AML-193 (cell line): Measurements from ENCODE around the gene SLC35F4.

Experiments
- DNase-seq, 2 experiments: peaks; one replicate each; lab custom pipeline; 2025; lab: John Stamatoyannopoulos, UW

Gene SLC35F4

GRCh38 chr14:57612946-57613345, 252.9 kb downstream of the SLC35F4 start:
- no peak for DNase-seq

- DNase-seq: no peak
Measured at GRCh38 chr14:57611555-57612075, 254.3 kb downstream of the SLC35F4 start.

DNA sequence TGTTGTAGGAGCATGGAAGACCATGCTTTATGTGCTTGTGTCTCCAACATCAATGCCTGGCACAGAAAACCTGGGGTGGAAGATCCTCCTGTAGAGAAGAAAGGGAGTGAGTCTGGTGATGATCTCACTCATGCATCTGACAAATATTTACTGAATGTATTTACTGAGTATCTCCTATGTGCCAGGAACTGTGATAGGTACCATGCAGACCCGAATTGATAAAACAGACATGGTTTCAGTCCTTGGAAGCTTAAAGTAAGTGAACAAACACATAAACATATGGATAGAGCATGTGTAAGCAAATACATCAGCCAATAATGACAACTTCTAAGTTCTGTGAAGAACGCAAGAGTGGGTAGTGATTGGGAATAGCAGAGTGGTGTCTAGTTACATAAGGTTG, 255.3 kb downstream of the SLC35F4 start:
- no peak for DNase-seq

DNA sequence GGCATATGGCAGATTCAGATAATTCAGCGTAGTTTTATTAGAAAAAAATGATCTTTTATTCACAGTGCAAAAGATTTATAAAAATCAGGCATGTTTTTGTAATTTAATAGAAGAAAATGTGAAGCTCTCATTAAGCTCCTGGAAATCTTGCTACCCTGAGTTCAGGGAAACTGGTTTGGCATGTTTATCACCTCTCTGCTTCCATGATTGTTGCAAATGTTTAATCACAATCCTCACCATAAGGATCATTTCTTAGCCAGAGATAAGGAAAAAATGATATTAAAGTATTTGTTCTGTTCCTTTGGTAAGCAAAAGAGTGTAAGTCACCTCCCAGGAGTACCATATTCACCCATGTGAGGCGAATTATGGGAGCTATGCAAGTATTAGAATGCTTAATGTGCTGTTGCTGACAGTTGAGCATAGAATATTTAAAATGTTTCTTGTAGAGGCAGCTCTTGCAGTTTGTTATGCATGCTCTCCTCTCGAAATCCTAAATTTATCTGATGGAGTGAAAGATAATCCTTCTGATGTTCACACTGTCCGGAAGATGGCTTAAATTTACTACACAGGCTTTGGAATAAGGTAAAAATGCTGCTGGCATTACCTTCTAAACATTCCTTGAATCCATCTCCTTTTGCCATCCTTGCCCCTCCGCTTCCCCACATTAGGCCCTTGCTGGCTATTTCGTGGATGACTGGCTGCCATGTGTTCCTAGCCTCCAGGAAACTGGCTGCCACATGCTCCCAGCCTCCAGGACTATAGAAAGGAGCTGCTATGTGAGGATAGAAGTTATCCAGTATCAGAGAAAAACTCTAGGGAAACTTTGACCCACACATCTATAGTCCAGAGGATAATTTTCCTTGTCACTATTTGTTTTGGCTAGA, 256.5 kb downstream of the SLC35F4 start:
- DNase-seq: no peak

GRCh38 chr14:57607086-57607485, 258.8 kb downstream of the SLC35F4 start:
- no peak for DNase-seq

- DNase-seq: no peak
Measured at GRCh38 chr14:57583396-57583795, 282.5 kb downstream of the SLC35F4 start.

GRCh38 chr14:57582746-57583145, 283.1 kb downstream of the SLC35F4 start:
- no peak for DNase-seq

GRCh38 chr14:57578801-57579200, 287.1 kb downstream of the SLC35F4 start:
- DNase-seq: no peak

GRCh38 chr14:57576498-57576897, 289.4 kb downstream of the SLC35F4 start:
- DNase-seq: no peak

GRCh38 chr14:57575482-57575881, 290.4 kb downstream of the SLC35F4 start:
- no peak for DNase-seq

DNA sequence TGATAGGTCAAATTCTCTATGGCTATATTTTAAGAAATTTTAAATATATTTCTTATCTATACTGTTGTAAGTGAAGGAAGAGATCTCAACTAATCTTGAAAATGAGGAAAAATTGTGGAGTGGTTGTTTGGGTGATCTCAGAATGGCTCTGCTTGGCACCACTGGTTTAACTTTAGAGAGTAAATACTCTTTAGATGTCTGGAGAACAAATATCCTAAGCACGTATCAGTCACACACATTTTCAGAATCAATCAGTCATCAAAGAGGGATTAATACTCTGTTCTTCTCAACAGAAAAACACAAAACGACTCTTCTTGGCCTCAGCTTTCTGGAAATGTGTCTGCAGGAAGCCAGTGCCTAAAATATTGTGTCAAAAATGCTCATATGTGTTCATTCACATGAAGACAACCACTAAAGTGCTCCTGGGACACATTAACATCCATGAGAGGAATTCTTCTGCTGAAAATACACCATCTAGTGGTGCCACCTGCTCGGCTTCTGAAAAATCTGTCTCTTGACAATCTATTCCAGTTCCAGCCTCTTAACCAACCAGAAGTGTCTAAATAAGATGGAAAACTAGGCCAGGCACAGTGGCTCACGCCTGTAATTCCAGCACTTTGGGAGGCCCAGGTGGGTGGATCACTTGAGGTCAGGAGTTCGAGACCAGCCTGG, 291.1 kb downstream of the SLC35F4 start:
- no peak for DNase-seq

- DNase-seq: no peak
Measured at GRCh38 chr14:57573173-57573572, 292.7 kb downstream of the SLC35F4 start.

DNA sequence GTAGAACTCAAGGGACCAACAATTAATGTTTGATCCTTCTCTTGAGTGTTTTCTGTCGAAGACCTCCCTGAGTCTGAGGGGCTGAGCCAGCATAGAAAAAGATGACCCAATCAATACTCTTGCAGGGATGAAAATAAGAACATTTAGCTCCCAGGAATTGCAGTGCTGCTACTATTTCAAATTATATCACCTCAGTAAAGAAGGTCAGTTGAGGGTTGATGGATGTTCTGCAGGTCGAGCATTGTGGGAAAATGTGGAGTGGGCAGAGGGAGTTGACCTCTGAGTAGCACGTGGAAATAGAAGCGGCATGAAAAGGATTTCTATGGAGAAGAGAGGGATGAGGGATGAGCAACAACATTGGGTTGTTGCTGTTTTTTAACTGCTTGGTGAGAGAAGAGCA, 297.3 kb downstream of the SLC35F4 start:
- DNase-seq: no peak

- DNase-seq: no peak
Measured at GRCh38 chr14:57567220-57567619, 298.7 kb downstream of the SLC35F4 start.

DNA sequence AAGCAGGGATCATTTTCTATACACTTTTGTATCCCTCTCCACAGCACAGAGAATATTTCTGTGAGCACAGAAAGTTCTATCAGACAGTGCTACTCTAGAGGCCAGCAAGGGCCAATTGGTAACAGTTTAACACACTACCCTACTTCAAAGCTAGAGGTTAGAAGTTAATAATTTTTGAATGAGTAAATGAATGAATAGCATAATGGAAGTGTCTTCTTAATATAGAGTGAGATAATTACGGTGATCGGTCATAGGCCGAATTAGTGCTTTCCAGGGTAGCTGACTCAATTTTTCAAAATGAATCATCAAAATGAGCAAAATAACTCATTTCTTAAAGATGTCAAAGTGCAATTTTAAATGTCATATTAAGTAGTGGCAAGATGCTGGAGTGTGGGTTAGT, 305.2 kb downstream of the SLC35F4 start:
- DNase-seq: no peak

DNA sequence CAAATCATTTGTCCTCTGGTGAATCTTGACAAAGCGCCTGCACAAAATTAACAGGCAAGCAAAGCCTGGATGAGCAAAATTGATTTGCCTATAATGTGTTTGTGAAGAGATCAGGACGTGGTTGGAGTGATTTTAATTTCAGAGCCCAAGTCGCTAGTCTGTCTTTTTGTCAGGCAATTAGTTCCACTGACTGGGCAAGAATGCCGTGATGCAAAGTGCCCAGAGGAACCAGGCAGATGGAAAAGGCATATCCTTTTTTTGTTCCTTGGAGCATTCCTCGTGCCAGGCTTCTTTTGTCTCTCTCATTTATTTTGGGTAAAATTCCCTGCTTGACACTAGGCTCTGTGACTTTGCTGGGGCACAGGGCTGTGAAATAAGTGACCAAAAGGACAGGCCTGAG, 306.3 kb downstream of the SLC35F4 start:
- DNase-seq: no peak

DNA sequence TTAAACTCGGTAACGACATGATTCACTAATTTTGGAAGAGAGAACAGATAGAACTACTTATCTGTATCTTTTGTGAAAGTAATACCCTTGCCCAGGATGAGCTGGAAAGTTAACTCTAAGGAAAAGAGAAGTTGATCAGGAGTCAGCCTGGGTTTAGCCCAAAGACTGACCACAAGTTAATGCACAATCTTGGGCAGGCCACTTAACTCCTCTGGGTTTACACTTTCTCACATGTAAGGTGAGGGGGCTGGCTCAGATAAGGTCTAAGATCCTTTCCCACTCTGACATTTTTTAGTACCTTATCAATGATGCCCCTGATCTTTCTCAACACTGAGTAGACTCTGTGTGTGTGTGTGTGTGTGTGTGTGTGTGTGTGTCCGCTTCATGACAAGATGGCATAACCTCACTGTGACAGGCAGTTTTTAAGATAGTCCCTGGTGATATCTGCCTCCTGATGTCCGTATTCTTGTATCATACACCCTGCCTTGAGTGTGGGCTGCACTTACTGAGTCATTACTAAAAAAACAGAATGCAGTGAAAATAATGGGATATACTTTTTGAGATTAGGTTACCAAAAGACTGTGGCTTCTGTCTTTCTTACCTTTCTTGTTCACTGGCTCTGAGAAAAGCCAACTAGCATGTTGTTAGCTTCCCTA, 316.0 kb downstream of the SLC35F4 start:
- no peak for DNase-seq

GRCh38 chr14:57549016-57549564, 316.8 kb downstream of the SLC35F4 start:
- DNase-seq: no peak

DNA sequence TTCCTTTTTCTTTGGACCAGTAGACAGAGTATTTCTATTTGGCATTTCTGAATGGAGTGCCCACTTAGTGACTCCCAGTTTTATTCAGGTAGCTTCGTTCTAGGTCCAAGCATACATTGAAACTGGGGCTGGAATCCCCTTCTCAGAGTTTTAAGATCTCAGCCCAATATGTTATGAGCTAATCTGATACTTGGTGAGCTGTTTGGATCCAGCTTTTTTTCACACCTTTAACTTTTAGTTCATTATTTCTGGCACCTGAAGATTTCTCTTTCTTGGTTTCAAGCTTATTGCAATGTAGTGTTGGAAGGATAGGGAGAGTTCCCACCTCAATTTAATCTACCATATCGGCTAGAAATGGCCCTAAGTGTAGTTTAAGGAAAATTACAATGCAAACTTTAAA, 318.8 kb downstream of the SLC35F4 start:
- no peak for DNase-seq

GRCh38 chr14:57533214-57533613, 332.7 kb downstream of the SLC35F4 start:
- DNase-seq: peak in 1 of 2 experiments; percentile 0

GRCh38 chr14:57530571-57530970, 335.3 kb downstream of the SLC35F4 start:
- DNase-seq: no peak

DNA sequence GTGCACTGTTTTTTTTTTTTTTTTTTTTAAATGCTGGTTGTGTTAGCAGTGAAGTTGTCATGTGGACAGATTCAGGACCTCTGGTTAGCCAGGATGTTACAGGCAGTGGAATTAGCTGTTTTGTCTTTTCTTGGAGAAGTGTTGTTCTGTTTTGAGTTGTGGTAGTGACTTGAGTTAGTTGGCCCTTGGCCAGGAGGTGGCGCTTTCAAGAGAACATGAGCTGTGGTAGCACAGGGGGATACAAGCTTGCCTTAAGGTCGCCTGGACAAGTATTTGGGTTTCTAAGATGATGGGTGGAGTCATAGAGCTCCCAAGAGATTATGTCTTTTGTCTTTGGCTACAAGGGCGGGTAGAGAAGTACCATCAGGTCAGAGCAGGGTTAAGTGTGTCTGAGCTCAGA, 338.9 kb downstream of the SLC35F4 start:
- no peak for DNase-seq
